IPS-18a (cell line): ENCODE measurements around the gene UBR1.

Experiments used
- H3K27ac ChIP-seq: one replicate; pipeline ENCODE4 v1.5.1; 2013; ENCODE audit warnings: low read length
- H3K27me3 ChIP-seq: one replicate; pipeline ENCODE4 v1.6.1; 2013; ENCODE audit warnings: mild to moderate bottlenecking, low read length; ENCODE audit not compliant: control insufficient read depth, insufficient read depth
- H3K36me3 ChIP-seq: one replicate; pipeline ENCODE4 v1.6.1; 2013; ENCODE audit warnings: low read depth, low read length; ENCODE audit not compliant: control insufficient read depth
- H3K4me1 ChIP-seq: one replicate; pipeline ENCODE4 v1.6.1; 2013; ENCODE audit warnings: low read depth, low read length; ENCODE audit not compliant: control insufficient read depth
- H3K4me3 ChIP-seq: one replicate; pipeline ENCODE4 v1.5.1; 2013; ENCODE audit warnings: low read length
- H3K9ac ChIP-seq: one replicate; pipeline ENCODE4 v1.6.1; 2013; ENCODE audit warnings: mild to moderate bottlenecking, low read length, moderate library complexity
- H3K9me3 ChIP-seq: one replicate; pipeline ENCODE4 v1.6.1; 2013; ENCODE audit warnings: low read depth, low read length; ENCODE audit not compliant: control insufficient read depth

UBR1 gene

DNA sequence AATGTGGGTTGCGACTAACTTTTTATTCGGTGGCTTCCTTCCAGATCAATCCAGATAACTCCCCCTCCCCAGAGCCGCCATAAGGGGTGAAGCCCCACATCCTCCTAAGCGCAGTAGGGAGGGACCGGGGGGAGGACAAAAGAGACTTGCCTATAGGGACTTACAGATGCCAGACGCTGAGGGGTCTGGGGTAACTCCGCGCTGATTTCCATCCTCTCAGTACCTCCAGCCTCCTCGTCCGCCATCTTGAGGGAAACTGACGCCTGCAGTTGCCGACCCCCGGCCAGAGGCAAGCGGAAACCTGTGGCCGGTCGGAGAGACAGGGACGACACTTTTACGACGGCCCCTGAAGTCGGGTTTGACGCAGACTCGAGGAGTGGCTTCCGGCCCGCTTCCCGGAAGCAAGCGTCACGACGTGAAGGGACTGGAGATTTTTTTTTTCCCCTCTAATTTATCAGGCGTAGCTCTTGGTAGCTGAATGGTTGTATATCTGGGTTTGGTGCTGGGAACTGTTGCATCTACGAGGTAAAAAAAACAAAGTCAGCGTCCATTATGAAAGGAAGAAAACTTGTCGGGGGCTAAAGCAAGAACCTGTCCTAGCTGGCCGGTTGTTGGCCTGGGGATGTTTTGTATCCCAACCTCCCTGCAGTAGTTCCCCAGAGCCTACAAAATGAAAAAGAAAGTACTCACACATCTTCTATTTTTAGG, at the start of gene UBR1:
UBR1 (minus strand) TSS at position 261 of the 708 bp plus-strand sequence; CDS start at position 245, 16 bp downstream.
- Histone ChIP-seq H3K36me3 (no peaks in the 10 kb centered on the region), H3K9me3 (no peaks in the 10 kb centered on the region), H3K4me3 (peak within 1 kb of the TSS; percentile 88), H3K27ac (peak within 1 kb of the TSS; percentile 20), H3K4me1 (no peaks in the 10 kb centered on the region), H3K9ac (peak within 1 kb of the TSS; percentile 84), H3K27me3 (peaks cover 12% of the 10 kb centered on the region)

DNA sequence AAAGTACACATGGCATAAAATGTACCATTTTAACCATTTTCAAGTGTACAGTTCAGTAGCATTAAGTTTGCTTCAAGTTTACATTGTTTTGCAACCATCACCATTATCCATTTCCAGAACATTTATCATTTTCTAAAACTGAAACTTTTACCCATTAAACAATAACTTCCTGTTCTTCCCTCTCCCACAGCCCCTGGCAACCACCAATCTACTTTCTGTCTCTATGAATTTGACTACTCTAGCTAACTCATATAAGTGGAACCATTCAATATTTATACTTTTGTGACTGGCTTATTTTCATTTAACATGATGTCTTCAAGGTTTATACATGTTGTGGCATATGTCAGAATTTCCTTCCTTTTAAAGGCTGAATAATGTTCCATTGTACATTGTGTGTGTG, 47.4 kb upstream of the UBR1 start:
- no peak overlapping the region for H3K27ac ChIP-seq
- no peaks in the 10 kb centered on the region for H3K27me3 ChIP-seq
- no peaks in the 10 kb centered on the region for H3K36me3 ChIP-seq
- H3K9me3 ChIP-seq = no peaks in the 10 kb centered on the region
- no peak overlapping the region for H3K4me3 ChIP-seq
- H3K9ac ChIP-seq = no peak overlapping the region
- H3K4me1 ChIP-seq = no peaks in the 10 kb centered on the region

DNA sequence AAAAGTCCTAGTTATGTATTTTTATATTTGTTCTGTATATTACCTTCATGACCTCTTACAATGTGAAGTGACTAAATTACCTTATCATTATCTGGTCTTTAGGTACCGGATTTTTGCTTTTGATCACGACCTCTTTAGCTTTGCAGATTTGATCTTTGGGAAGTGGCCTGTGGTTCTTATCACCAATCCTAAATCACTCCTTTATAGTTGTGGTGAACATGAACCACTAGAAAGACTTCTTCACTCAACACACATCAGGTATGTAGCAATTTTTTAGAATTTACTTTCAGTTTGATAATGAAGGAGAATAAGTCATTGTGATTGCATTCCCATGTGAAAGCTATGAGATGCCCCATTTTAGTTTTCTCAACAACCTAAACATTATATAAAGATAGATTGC, 45.9 kb upstream of the UBR1 start:
- Histone ChIP-seq H3K9me3 (no peaks in the 10 kb centered on the region), H3K36me3 (no peaks in the 10 kb centered on the region), H3K4me1 (no peaks in the 10 kb centered on the region), H3K9ac (no peak overlapping the region), H3K4me3 (no peak overlapping the region), H3K27ac (no peak overlapping the region), H3K27me3 (no peaks in the 10 kb centered on the region)

DNA sequence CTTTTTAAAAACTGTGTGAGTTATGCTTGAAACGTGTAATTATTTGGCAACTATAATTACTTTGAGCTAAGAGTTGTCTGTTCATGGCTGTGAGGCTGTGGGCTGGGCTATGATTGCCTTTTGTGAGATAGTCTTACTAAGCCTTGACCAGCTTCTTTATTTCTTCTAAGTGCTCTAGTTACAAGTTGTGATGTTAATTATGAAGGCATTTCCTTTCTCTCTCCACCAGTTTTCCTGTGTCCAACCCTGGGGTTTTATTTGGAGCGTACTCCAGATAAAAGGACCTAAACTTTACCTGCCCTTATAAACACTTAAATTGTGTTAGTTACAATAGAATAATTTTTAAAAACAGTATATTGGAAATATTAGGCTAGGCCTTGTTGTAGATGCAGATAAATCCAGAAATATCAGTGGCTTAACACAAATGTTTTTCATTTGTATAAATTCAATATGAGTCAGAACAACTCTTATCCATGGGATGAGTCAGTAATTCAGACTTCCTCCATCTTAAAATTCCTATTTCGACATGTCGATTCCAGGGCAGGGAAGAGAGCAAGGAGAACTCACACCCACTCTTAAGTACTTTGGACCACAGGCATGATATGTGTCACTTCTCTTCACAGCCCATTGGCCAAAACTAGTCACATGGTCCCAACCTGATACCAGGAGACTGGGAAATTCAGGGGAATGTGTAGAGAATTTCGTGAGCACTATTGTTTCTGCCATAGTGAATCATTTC, 44.5 kb upstream of the UBR1 start:
- no peaks in the 10 kb centered on the region for H3K9me3 ChIP-seq
- no peak overlapping the region for H3K4me3 ChIP-seq
- H3K4me1 ChIP-seq = no peaks in the 10 kb centered on the region
- no peak overlapping the region for H3K9ac ChIP-seq
- H3K27ac ChIP-seq = no peak overlapping the region
- no peaks in the 10 kb centered on the region for H3K36me3 ChIP-seq
- no peaks in the 10 kb centered on the region for H3K27me3 ChIP-seq

DNA sequence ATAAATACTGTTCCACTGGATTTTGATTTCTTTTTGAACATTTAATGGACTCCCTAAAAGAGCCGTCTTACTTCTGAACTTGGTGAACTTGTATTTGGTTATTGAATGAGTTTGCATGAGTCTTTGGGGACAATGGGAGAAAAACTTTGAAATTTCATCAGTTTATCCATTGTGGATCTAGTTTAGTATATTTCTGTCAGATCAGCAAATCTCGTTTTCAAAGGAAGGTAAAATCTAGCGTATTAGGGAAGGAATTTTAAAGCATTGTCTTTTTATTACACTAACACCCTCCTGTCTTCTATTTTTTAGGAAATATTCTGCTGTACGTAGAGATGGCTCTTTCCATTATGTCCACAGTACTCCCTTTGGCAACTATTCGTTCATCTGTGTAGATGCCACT, 40.3 kb upstream of the UBR1 start:
- no peaks in the 10 kb centered on the region for H3K4me1 ChIP-seq
- H3K9me3 ChIP-seq = no peaks in the 10 kb centered on the region
- no peak overlapping the region for H3K27ac ChIP-seq
- no peaks in the 10 kb centered on the region for H3K27me3 ChIP-seq
- H3K4me3 ChIP-seq = no peak overlapping the region
- no peaks in the 10 kb centered on the region for H3K36me3 ChIP-seq
- H3K9ac ChIP-seq = no peak overlapping the region

DNA sequence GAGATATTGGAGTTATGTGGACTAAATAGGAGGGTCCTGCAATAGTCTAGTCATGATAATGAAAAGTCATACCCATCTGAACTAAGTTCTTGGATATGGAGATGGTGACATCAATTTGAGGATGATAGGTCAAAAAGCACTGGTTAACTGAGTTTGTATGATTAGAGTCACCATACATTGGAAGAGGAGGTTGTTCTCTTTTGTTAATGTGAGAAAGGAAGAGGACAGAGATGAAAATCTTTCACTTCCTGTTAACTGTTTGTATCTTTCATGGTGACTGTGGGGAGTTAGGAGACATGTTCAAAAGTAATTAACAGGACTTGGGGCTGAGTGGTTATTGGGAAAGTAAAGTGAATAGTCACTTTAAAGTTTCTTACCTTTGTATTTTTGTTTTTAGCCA, 38.7 kb upstream of the UBR1 start:
- Histone ChIP-seq H3K4me1 (no peaks in the 10 kb centered on the region), H3K9me3 (no peaks in the 10 kb centered on the region), H3K36me3 (no peaks in the 10 kb centered on the region), H3K4me3 (no peak overlapping the region), H3K27me3 (no peaks in the 10 kb centered on the region), H3K27ac (no peak overlapping the region), H3K9ac (no peak overlapping the region)

DNA sequence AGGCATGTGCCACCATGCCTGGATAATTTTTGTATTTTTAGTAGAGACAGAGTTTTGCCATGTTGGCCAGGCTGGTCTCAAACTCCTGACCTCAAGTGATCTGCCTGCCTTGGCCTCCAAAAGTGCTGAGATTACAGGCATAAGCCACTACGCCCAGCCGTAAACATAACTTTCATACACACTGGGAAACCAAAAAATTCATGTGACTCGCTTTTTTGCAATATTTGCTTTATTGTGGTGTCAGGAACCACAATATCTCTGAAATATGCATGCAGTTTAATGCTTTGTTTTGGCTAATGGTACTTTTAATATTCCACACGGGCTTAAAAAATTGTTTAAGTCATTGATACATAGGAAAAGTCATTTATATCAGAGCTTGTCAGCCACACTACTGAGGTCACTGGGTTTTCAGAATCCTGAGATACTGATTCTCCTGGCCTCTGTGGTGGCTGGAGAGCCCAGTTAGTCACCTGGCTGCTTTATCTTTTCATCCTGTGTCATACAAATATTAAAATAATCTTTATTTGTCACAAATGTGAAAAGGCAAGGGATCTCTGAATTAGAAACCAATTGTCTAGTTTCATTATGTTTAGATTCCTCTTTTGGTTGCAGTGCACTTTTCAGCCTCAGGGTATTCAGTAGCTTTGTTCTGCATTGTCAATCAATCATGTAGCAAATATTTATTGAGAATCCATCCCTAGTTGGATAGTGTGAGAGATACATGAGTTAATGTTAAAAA, 37.5 kb upstream of the UBR1 start:
- Histone ChIP-seq H3K4me1 (no peaks in the 10 kb centered on the region), H3K27ac (no peak overlapping the region), H3K36me3 (no peaks in the 10 kb centered on the region), H3K9me3 (no peaks in the 10 kb centered on the region), H3K4me3 (no peak overlapping the region), H3K27me3 (no peaks in the 10 kb centered on the region), H3K9ac (no peak overlapping the region)

DNA sequence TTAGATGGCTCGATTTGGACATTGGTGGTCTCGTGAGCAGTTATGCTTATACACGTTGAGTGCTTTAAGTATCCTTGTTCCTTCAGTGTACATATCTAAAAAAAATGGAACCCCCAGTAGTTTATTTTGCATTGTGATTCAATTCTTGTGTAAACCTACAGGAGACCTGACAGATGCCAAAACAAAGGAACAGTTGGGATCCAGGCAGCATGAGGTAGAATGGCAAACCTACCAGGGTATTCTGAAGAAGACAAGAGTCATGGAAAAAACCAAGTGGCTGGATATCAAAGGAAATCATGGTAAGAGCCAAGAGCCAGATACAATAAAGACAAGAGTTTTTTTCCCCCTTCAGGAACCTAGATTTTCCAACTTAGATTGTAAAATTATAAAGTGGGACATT, 29.5 kb upstream of the UBR1 start:
- Histone ChIP-seq H3K4me3 (peak overlapping the region; percentile 16), H3K9me3 (no peaks in the 10 kb centered on the region), H3K36me3 (no peaks in the 10 kb centered on the region), H3K27ac (no peak overlapping the region), H3K4me1 (peaks cover 6% of the 10 kb centered on the region), H3K27me3 (peaks cover 52% of the 10 kb centered on the region), H3K9ac (no peak overlapping the region)

DNA sequence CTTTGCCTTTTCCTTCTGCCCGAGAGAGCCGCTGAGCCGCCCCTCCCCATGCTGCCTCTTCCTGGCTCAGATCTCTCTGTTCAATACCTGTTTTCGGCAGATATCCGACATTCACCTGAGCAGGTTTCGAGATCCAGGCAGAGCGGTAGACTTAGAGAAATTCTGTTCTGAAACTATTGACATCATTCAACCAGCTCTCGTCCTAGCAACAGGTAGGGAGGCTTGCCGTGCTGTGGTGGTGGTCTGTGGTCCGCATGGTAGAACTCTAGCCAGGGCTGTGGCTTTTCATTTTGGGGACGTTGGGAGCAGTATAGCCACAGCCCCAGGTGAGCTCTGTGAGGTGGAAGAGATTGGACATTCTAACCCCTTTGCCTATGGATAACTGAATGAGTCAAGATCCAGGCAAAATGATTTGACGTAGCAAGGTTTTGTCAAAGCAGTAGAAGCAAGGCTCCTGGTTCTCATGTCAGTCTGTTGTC, 28.4 kb upstream of the UBR1 start:
- Histone ChIP-seq H3K9ac (peak overlapping the region; percentile 52), H3K27ac (no peak overlapping the region)

DNA sequence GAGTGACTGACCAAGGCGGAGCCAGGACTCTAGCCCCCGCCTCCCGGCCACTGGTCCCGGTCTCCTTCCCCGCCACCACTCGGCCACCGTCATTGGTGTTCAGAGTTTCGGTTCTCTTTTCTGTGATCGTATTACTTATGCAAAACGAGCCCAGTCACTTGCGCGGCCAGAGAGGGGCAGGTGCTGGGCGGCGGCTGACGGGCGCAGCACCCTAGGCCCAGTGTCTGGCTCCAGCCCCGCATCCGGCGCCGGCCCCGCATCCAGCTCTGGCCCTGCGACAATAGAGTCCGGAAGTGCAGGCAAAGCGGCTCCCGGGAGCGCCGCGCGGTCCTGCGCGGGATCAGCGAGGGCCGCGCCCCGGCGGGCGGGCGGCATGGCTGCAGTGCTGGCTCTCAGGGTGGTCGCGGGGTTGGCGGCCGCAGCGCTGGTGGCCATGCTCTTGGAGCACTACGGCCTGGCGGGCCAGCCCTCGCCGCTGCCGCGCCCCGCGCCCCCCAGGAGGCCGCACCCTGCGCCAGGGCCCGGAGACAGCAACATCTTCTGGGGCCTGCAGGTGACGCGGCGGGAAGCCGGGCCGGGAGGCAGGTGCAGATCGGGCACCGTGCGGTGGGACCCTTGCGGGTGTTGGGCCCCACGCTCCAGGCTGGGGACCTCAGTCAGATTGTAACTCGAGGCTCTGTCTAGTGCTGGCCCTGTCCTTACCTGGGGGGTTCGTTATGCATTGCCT, 27.8 kb upstream of the UBR1 start, which contains the start of gene TMEM62:
TMEM62 (plus strand) TSS at position 157 of the 727 bp plus-strand sequence; CDS start at position 374, 217 bp downstream.
- Histone ChIP-seq H3K27ac (no peak within 1 kb of the TSS), H3K4me1 (peaks cover 6% of the 10 kb centered on the region), H3K27me3 (peaks cover 52% of the 10 kb centered on the region), H3K36me3 (no peaks in the 10 kb centered on the region), H3K9ac (peak within 1 kb of the TSS; percentile 52), H3K4me3 (peak within 1 kb of the TSS; percentile 80), H3K9me3 (no peaks in the 10 kb centered on the region)

More for the DNA sequence above, 28.4 kb upstream of the UBR1 start:
- Histone ChIP-seq H3K27me3 (peaks cover 52% of the 10 kb centered on the region), H3K36me3 (no peaks in the 10 kb centered on the region), H3K4me3 (peak overlapping the region; percentile 80), H3K4me1 (peaks cover 6% of the 10 kb centered on the region), H3K9me3 (no peaks in the 10 kb centered on the region)
